Liver (tissue), 9 donors: ENCODE data around the gene ANTXR1. TPM values are rescaled to one million over a fixed set of nuclear protein-coding genes. Genes with fewer than 3 reads are reported as not detected.

Experiments
- DNase-seq: peaks from one replicate; pipeline ENCODE4 v3.0.0-alpha.2; 2017; ENCODE audit warnings: low spot score
- H3K27ac ChIP-seq, 2 donors: one replicate each; pipeline ENCODE4 v1.7.0; 2013; ENCODE audit warnings: inconsistent platforms in 2 of 2, low read length in 2 of 2, control low read depth in 1 of 2, low read depth in 1 of 2, mild to moderate bottlenecking in 1 of 2
- H3K27me3 ChIP-seq, 4 donors: one replicate each; pipeline versions ENCODE4 v1.6.1 to v1.7.0; 2013; ENCODE audit warnings: low read length in 3 of 4, inconsistent platforms in 1 of 4, mild to moderate bottlenecking in 1 of 4, moderate library complexity in 1 of 4; ENCODE audit not compliant: control insufficient read depth in 4 of 4, insufficient read depth in 4 of 4
- H3K36me3 ChIP-seq, 4 donors: one replicate each; pipeline versions ENCODE4 v1.6.1 to v1.7.0; 2013; ENCODE audit warnings: low read length in 3 of 4, mild to moderate bottlenecking in 3 of 4, low read depth in 1 of 4, moderate library complexity in 1 of 4; ENCODE audit not compliant: control insufficient read depth in 4 of 4, insufficient read depth in 3 of 4
- H3K4me1 ChIP-seq, 4 donors: one replicate each; pipeline versions ENCODE4 v1.6.1 to v1.7.0; 2013; ENCODE audit warnings: low read length in 3 of 4, mild to moderate bottlenecking in 3 of 4, moderate library complexity in 1 of 4; ENCODE audit not compliant: control insufficient read depth in 4 of 4, insufficient read depth in 4 of 4
- H3K4me3 ChIP-seq, 3 donors: one replicate each; pipeline versions ENCODE4 v1.6.1 to v1.7.0; 2013; ENCODE audit warnings: low read length in 3 of 3, control low read depth in 1 of 3, low read depth in 1 of 3, mild to moderate bottlenecking in 1 of 3
- H3K9ac ChIP-seq, 2 donors: one replicate each; pipeline ENCODE4 v1.7.0; 2013; ENCODE audit warnings: low read length in 2 of 2, mild to moderate bottlenecking in 2 of 2, moderate library complexity in 2 of 2, control low read depth in 1 of 2, low read depth in 1 of 2
- H3K9me3 ChIP-seq, 4 donors: one replicate each; pipeline versions ENCODE4 v1.6.1 to v1.7.0; 2013; ENCODE audit warnings: low read length in 3 of 4; ENCODE audit not compliant: control insufficient read depth in 4 of 4
- CTCF ChIP-seq: fragments of 150-350 bp; IDR thresholded peaks from 2 replicates; pipeline ENCODE4 v1.5.1; 2017; ENCODE audit warnings: improper control_type of control experiment, low read depth, low read length; ENCODE audit not compliant: missing input control
- FOXA1 ChIP-seq: IDR thresholded peaks from 2 replicates; pipeline ENCODE4 v1.6.1; 2016; ENCODE audit warnings: antibody characterized with exemption
- GABPA ChIP-seq, 2 donors: IDR thresholded peaks in 1 of 2; conservative IDR thresholded peaks in 1 of 2; 2 replicates each; pipeline ENCODE4 v1.6.1; 2016; ENCODE audit warnings: antibody characterized with exemption in 2 of 2, mild to moderate bottlenecking in 1 of 2, moderate library complexity in 1 of 2
- HNF4A ChIP-seq, 2 donors: conservative IDR thresholded peaks; 2 replicates each; pipeline ENCODE4 v1.6.1; 2016; ENCODE audit warnings: antibody characterized with exemption in 2 of 2, mild to moderate bottlenecking in 2 of 2
- JUND ChIP-seq, 2 donors: IDR thresholded peaks; 2 replicates each; pipeline ENCODE4 v1.6.1; 2016; ENCODE audit warnings: antibody characterized with exemption in 2 of 2
- MAX ChIP-seq: IDR thresholded peaks from 2 replicates; pipeline ENCODE4 v1.6.1; 2016; ENCODE audit warnings: antibody characterized with exemption
- RXRA ChIP-seq, 2 donors: IDR thresholded peaks; 2 replicates each; pipeline ENCODE4 v1.6.1; 2017 to 2018; ENCODE audit warnings: antibody characterized with exemption in 2 of 2, mild to moderate bottlenecking in 1 of 2
- SP1 ChIP-seq: IDR thresholded peaks from 2 replicates; pipeline ENCODE4 v1.6.1; 2018; ENCODE audit warnings: antibody characterized with exemption, mild to moderate bottlenecking
- TAF1 ChIP-seq: conservative IDR thresholded peaks from 2 replicates; pipeline ENCODE4 v1.6.1; 2016; ENCODE audit warnings: antibody characterized with exemption, mild to moderate bottlenecking
- YY1 ChIP-seq: IDR thresholded peaks from 2 replicates; pipeline ENCODE4 v1.6.1; 2016; ENCODE audit warnings: antibody characterized with exemption, mild to moderate bottlenecking
- ZBTB33 ChIP-seq: IDR thresholded peaks from 2 replicates; pipeline ENCODE4 v1.6.1; 2016; ENCODE audit warnings: antibody characterized with exemption
- WGBS: extraction: QIAGEN DNeasy Blood & Tissue Kit; methylation state at CpG from one replicate; pipeline ENCODE4 v1.1.7; 2013; 5-methylcytosine and 5-hydroxymethylcytosine counted together
- polyA plus RNA-seq, 2 donors: library from polyadenylated mRNA; stranded (reverse) in 1 of 2; unstranded in 1 of 2; fragments of 200-250 nt in 1 of 2; fragments of >200 nt in 1 of 2; fragmentation: Nextera tagmentation in 1 of 2; extraction: Ambion mirVana in 1 of 2; gene quantifications; one replicate each; pipeline versions ENCODE4 v1.2.1 to v1.2.3, GENCODE V29; 2013 to 2015
- total RNA-seq, 2 donors: library from RNA; depleted of rRNA; stranded (reverse); fragments of >200 nt; gene quantifications; one replicate each; pipeline ENCODE4 v1.2.3, GENCODE V29; 2014
- donor health status: healthy.
- donor health status: healthy.
- donor health status: healthy.
- donor health status: healthy.
- donor health status: healthy.

The ANTXR1 gene
- total and polyA plus RNA-seq, 4 donors: 0.60 to 3.6 (median 1.8) TPM

GRCh38 chr2:69149631-69150215, 136.7 kb downstream of the ANTXR1 start:
- H3K27ac ChIP-seq: no peak overlapping the region
- H3K4me1 ChIP-seq: no peaks in the 10 kb centered on the region
- 71% methylated on average over 7 of the region's 7 CpGs for WGBS
- no peak overlapping the region for H3K4me3 ChIP-seq
- TF ChIP-seq FOXA1 (no peak), RXRA (IDR thresholded peaks at IDR 0.05) (no peak), JUND (IDR thresholded peaks at IDR 0.05) (no peak), MAX (no peak), GABPA (IDR thresholded peaks at IDR 0.05 in 1 of 2, conservative IDR thresholded peaks at IDR 0.05 in 1 of 2) (no peak)
- H3K27me3 ChIP-seq: no peaks in the 10 kb centered on the region
- peaks cover 0 to 2% (median 0%) of the 10 kb centered on the region in 4 donors for H3K9me3 ChIP-seq
- no peaks in the 10 kb centered on the region for H3K36me3 ChIP-seq
- no peak for DNase-seq
- H3K9ac ChIP-seq: no peak overlapping the region

GRCh38 chr2:69151931-69152330, 139.0 kb downstream of the ANTXR1 start:
- Histone ChIP-seq H3K36me3 (no peaks in the 10 kb centered on the region), H3K4me3 (no peak overlapping the region), H3K9ac (no peak overlapping the region), H3K27me3 (no peaks in the 10 kb centered on the region), H3K27ac (no peak overlapping the region), H3K4me1 (no peaks in the 10 kb centered on the region), H3K9me3 (peaks cover 0 to 2% (median 0%) of the 10 kb centered on the region in 4 donors)
- TF ChIP-seq RXRA (IDR thresholded peaks at IDR 0.05) (no peak), HNF4A (conservative IDR thresholded peaks at IDR 0.05) (no peak), JUND (IDR thresholded peaks at IDR 0.05) (no peak), GABPA (IDR thresholded peaks at IDR 0.05 in 1 of 2, conservative IDR thresholded peaks at IDR 0.05 in 1 of 2) (no peak), CTCF (no peak), MAX (no peak), ZBTB33 (no peak), YY1 (no peak)
- WGBS: 89% methylated on average over 4 of the region's 4 CpGs
- no peak for DNase-seq

GRCh38 chr2:69152847-69153583, 140.0 kb downstream of the ANTXR1 start:
- WGBS: 86% methylated on average over 3 of the region's 3 CpGs
- Histone ChIP-seq H3K27me3 (no peaks in the 10 kb centered on the region), H3K27ac (no peak overlapping the region), H3K36me3 (no peaks in the 10 kb centered on the region), H3K9ac (no peak overlapping the region), H3K4me3 (no peak overlapping the region), H3K4me1 (no peaks in the 10 kb centered on the region), H3K9me3 (peaks cover 0 to 2% (median 0%) of the 10 kb centered on the region in 4 donors)
- TF ChIP-seq TAF1 (no peak), RXRA (IDR thresholded peaks at IDR 0.05) (no peak), SP1 (no peak)
- DNase-seq: no peak
